GM12878 (cell line): Measurements from ENCODE around the gene RAB25. TPM values are rescaled to one million over a fixed set of nuclear protein-coding genes. Genes with fewer than 3 reads are reported as not detected.

Experiments used
- BCL11A ChIP-seq: IDR thresholded peaks from 2 replicates; pipeline ENCODE4 v1.6.1; 2011; ENCODE audit warnings: low read depth, low read length
- BMI1 ChIP-seq: fragments of 450-650 bp; IDR thresholded peaks from 2 replicates; pipeline ENCODE4 v1.6.1; 2016; ENCODE audit warnings: mild to moderate bottlenecking, moderate library complexity, borderline replicate concordance
- CEBPZ ChIP-seq: fragments of 150-350 bp; IDR thresholded peaks from 2 replicates; pipeline ENCODE4 v1.6.1; 2016; ENCODE audit warnings: low read depth, low read length
- CREM ChIP-seq: IDR thresholded peaks from 2 replicates; pipeline ENCODE4 v1.6.1; 2014; ENCODE audit warnings: antibody characterized with exemption, low read depth
- DPF2 ChIP-seq: fragments of 450-650 bp; IDR thresholded peaks from 2 replicates; pipeline ENCODE4 v1.6.1; 2017; ENCODE audit warnings: mild to moderate bottlenecking
- E2F8 ChIP-seq: fragments of 450-650 bp; IDR thresholded peaks from 2 replicates; pipeline ENCODE4 v1.6.1; 2018; ENCODE audit warnings: mild to moderate bottlenecking, low read depth, moderate library complexity; ENCODE audit not compliant: partially characterized antibody
- EP300 ChIP-seq, 2 experiments: fragments of 150-350 bp in 1 of 2; IDR thresholded peaks; 2 replicates each; pipeline ENCODE4 v1.6.1; 2011 to 2012; ENCODE audit warnings: low read depth in 2 of 2, low read length in 2 of 2, borderline replicate concordance in 1 of 2, improper control_type of control experiment in 1 of 2, inconsistent platforms in 1 of 2; ENCODE audit not compliant: control insufficient read depth in 1 of 2
- LARP7 ChIP-seq: fragments of 450-650 bp; IDR thresholded peaks from 2 replicates; pipeline ENCODE4 v1.6.1; 2017; ENCODE audit warnings: mild to moderate bottlenecking
- NR2C1 ChIP-seq: fragments of 450-650 bp; IDR thresholded peaks from 2 replicates; pipeline ENCODE4 v1.6.1; 2017; ENCODE audit warnings: antibody characterized with exemption, mild to moderate bottlenecking, moderate library complexity
- RELA ChIP-seq: fragments of 450-650 bp; IDR thresholded peaks from 2 replicates; pipeline ENCODE4 v1.8.0; 2014; ENCODE audit warnings: borderline replicate concordance; ENCODE audit not compliant: partially characterized antibody
- SPI1 ChIP-seq: IDR thresholded peaks from 2 replicates; pipeline ENCODE4 v1.6.1; 2011; ENCODE audit warnings: low read depth, mild to moderate bottlenecking, low read length, moderate library complexity, borderline replicate concordance; ENCODE audit not compliant: insufficient read depth
- SUPT20H ChIP-seq: IDR thresholded peaks from 2 replicates; pipeline ENCODE4 v1.6.1; 2011; ENCODE audit warnings: low read depth, mild to moderate bottlenecking, low read length, moderate library complexity, borderline replicate concordance; ENCODE audit not compliant: control insufficient read depth
- TBL1XR1 ChIP-seq: IDR thresholded peaks from 2 replicates; pipeline ENCODE4 v1.6.1; 2012; ENCODE audit warnings: low read depth, low read length, improper control_type of control experiment
- YY1 ChIP-seq: IDR thresholded peaks from 2 replicates; pipeline ENCODE4 v1.6.1; 2011; ENCODE audit warnings: low read depth, mild to moderate bottlenecking, low read length
- ZNF274 ChIP-seq: IDR thresholded peaks from one replicate; pipeline ENCODE4 v1.8.0; 2011; ENCODE audit not compliant: insufficient read length, insufficient read depth
- ZNF384 ChIP-seq: IDR thresholded peaks from 2 replicates; pipeline ENCODE4 v1.6.1; 2012; ENCODE audit warnings: low read depth, mild to moderate bottlenecking, low read length, improper control_type of control experiment, borderline replicate concordance
- polyA plus RNA-seq, 11 experiments: library from polyadenylated mRNA; depleted of rRNA in 4 of 11; unstranded in 6 of 11; stranded (reverse) in 5 of 11; fragments of >200 nt; fragmentation: Nextera tagmentation in 4 of 11; fragmentation: Illumina TruSeq in 1 of 11; extraction: Ambion mirVana in 4 of 11; extraction: Trizol in 1 of 11; gene quantifications; 1 replicate in 1 of 11; 2 replicates in 10 of 11; pipeline versions ENCODE4 v1.2.1 to v1.2.3, GENCODE V29; 2011 to 2016; ENCODE audit warnings: inconsistent platforms in 2 of 11, missing spikeins in 2 of 11, low read depth in 1 of 11
- total RNA-seq, 4 experiments: library from RNA; depleted of rRNA in 3 of 4; stranded (reverse); fragments of >200 nt in 3 of 4; fragmentation: Illumina TruSeq in 1 of 4; extraction: Trizol in 1 of 4; gene quantifications; 2 replicates each; pipeline versions ENCODE4 v1.2.1 to v1.2.3, GENCODE V29; 2013 to 2021
- TF ChIP-seq, protein P1 (sequence below): fragments of 450-650 bp; IDR thresholded peaks from 2 replicates; pipeline ENCODE4 v1.6.1; 2016; ENCODE audit warnings: mild to moderate bottlenecking

RAB25 gene
- total and polyA plus RNA-seq, 10 of the 15 experiments (the other 5 are each of a cell fraction or from before 2014, with no cell fraction given): 0.16 to 0.36 (median 0.22) TPM; not detected in 7

DNA sequence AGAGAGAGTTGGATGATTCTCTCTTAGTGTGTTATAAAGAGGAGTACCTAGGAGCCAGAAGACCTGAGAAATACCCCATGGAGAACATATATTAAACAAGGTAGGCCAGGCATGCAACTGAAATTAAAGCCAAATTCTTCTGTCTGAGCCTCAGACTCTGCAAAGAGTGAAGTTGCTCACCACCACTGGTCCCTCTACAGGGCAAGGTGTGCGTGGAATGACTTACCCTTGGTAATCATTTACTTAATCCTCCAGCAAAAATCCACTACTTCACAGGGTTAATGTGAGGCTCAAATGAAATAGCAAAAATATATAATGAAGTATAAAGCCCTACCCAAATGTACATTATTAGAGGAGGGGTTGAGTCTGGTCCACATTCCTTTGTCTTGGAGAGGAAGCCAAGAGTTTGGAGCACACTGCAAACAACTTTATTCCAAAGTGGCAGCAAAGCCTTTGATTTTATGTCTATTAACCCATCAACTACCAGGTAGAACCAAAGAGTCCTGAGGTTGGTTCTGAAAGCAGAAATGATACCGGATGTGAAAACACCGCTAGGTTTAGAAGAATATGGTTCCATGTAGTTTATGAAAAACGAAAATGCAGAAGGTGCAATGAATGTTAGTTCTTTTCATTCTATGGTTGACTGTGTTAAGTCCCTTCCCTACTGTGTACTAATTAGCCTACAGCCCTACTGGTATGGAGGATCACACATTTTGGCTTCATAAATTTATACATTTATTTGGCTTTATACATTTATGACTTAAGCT lies 48.7 kb upstream of the RAB25 start (continued):
- TF ChIP-seq NR2C1 (no peak), DPF2 (peak; percentile 85), RELA (no peak), BCL11A (no peak), CEBPZ (no peak), E2F8 (no peak), ZNF384 (no peak), TBL1XR1 (no peak), SUPT20H (no peak), ZNF274 (no peak), YY1 (no peak), BMI1 (no peak), EP300 (IDR thresholded peaks at IDR 0.05; ENCODE audit: borderline replicate concordance in 1 of 2, control insufficient read depth in 1 of 2, low read depth in 2 of 2, low read length in 2 of 2) (peak; percentile 47 to 63; a peak in 2 of 4 replicates), LARP7 (no peak), CREM (peak; percentile 42), SPI1 (peak; percentile 93)
- TF ChIP-seq, protein P1, sequence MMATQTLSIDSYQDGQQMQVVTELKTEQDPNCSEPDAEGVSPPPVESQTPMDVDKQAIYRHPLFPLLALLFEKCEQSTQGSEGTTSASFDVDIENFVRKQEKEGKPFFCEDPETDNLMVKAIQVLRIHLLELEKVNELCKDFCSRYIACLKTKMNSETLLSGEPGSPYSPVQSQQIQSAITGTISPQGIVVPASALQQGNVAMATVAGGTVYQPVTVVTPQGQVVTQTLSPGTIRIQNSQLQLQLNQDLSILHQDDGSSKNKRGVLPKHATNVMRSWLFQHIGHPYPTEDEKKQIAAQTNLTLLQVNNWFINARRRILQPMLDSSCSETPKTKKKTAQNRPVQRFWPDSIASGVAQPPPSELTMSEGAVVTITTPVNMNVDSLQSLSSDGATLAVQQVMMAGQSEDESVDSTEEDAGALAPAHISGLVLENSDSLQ: no peak
